Spinal cord (tissue), 10 donors: ENCODE results near the gene CCDC180. TPM values are rescaled to one million over a fixed set of nuclear protein-coding genes. Genes with fewer than 3 reads are reported as not detected.

Source experiments
- DNase-seq, 6 donors: peaks; one replicate each; pipeline versions ENCODE4 v3.0.0 to v3.0.0-alpha.2; 2013 to 2015; ENCODE audit warnings: low spot score in 6 of 6, low read depth in 4 of 6
- H3K27ac ChIP-seq: one replicate; pipeline ENCODE4 v1.5.1; 2013; ENCODE audit warnings: low read depth, low read length, control low read depth
- H3K27me3 ChIP-seq: one replicate; pipeline ENCODE4 v1.6.1; 2013; ENCODE audit warnings: low read length; ENCODE audit not compliant: control insufficient read depth, insufficient read depth
- H3K36me3 ChIP-seq: one replicate; pipeline ENCODE4 v1.6.1; 2013; ENCODE audit warnings: low read length; ENCODE audit not compliant: control insufficient read depth, insufficient read depth
- H3K4me1 ChIP-seq: one replicate; pipeline ENCODE4 v1.6.1; 2013; ENCODE audit warnings: low read length; ENCODE audit not compliant: control insufficient read depth, insufficient read depth
- H3K4me3 ChIP-seq: one replicate; pipeline ENCODE4 v1.5.1; 2013; ENCODE audit warnings: low read depth, low read length, control low read depth
- H3K9me3 ChIP-seq: one replicate; pipeline ENCODE4 v1.6.1; 2013; ENCODE audit warnings: low read length; ENCODE audit not compliant: control insufficient read depth, insufficient read depth
- WGBS: methylation state at CpG from one replicate; pipeline ENCODE4 v1.1.5; 2013; ENCODE audit warnings: missing lambda C conversion rate; ENCODE audit not compliant: insufficient coverage; 5-methylcytosine and 5-hydroxymethylcytosine counted together
- polyA plus RNA-seq, 2 donors: library from polyadenylated mRNA; unstranded; fragments of 120-200 nt; gene quantifications; one replicate each; pipeline ENCODE4 v1.2.1, GENCODE V29; 2013; ENCODE audit not compliant: insufficient read length in 2 of 2
- total RNA-seq, 2 donors: library from RNA; depleted of rRNA in 1 of 2; stranded (reverse); fragments of 120-200 nt in 1 of 2; fragments of >200 nt in 1 of 2; gene quantifications; one replicate each; pipeline versions ENCODE4 v1.2.3 to v1.2.4, GENCODE V29; 2013 to 2014
- donor health status: healthy.

The CCDC180 gene
- total and polyA plus RNA-seq, 4 donors: 13.7 to 29.0 (median 20.9) TPM

DNA sequence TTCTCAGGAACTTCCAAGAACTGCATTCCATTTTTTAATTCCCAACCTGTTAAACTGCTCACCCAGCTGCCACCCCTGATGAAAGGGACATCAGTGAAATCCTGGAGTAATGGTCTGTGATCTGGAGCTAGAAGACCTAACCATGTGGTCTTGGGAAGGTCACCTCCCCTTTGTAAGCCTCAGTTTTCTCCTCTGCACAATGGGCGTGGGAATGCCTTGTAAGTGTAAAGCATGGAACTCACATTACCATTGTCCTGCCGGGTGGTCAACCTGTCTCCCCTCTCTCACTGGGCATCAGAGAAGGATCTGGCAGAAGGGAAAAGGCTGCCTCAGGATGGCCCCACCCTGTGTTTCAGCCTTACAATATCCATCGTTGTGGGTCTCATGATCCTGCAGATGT is 15.3 kb upstream of the CCDC180 start:
- Histone ChIP-seq H3K27me3 (no peaks in the 10 kb centered on the region), H3K4me1 (peaks cover 11% of the 10 kb centered on the region), H3K36me3 (peaks cover 46% of the 10 kb centered on the region), H3K4me3 (no peak overlapping the region), H3K27ac (no peak overlapping the region), H3K9me3 (no peaks in the 10 kb centered on the region)
- WGBS: 100% methylated on average over 2 of the region's 3 CpGs
- no peak for DNase-seq

DNA sequence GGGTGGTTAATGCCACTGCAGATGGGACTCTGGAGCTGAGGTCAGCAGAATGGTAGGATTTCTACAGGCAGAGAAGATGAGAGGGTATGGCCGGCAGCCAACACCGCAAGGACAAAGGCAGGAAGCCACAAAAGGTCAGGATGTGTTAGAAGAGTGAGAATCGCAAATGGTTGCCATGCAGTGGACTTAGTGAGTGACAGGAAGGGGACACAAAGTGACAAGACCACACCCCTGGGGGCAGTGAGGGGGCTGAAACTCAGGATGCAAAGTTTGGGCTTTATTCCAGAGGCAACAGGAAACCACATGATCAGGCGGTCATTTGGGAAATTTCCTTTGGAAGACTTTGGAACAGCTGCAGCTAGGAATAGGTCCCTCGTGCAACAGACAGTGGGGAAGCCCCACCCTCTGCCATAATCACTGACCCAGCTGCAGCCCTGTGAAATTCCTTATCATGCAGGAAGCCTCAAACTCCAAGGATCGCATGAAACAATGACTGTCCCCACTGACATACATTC is 14.2 kb upstream of the CCDC180 start:
- no peaks in the 10 kb centered on the region for H3K27me3 ChIP-seq
- peaks cover 11% of the 10 kb centered on the region for H3K4me1 ChIP-seq
- H3K27ac ChIP-seq: peak overlapping the region; percentile 57
- DNase-seq: peak in 2 of 6 donors; percentile 23 to 48
- H3K9me3 ChIP-seq: peaks cover 5% of the 10 kb centered on the region
- no peak overlapping the region for H3K4me3 ChIP-seq
- 41% methylated on average over 6 of the region's 6 CpGs for WGBS
- peaks cover 43% of the 10 kb centered on the region for H3K36me3 ChIP-seq

DNA sequence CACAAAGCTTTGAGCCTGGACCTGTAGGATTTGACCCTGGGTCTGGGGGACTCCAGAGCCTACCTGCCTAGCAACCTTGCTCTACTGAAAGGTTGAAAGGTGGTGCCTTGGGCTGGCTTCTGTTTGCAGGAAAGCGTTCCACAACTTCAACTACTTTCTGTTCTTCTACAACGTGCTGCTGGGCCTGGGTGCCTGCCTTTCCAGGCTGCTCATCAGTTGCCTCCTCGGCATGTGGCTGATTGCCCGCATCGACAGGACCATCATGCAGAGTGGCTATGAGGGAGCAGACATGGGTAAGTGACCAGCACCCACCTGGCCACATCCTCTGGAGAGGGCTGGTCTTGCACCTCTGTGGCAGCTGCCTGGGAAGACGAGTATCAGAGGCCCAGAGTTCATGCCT is 13.6 kb upstream of the CCDC180 start:
- peaks cover 11% of the 10 kb centered on the region for H3K4me1 ChIP-seq
- peaks cover 39% of the 10 kb centered on the region for H3K36me3 ChIP-seq
- WGBS: 93% methylated on average over 6 of the region's 6 CpGs
- DNase-seq: no peak
- no peak overlapping the region for H3K4me3 ChIP-seq
- H3K27me3 ChIP-seq: no peaks in the 10 kb centered on the region
- peak overlapping the region; percentile 57 for H3K27ac ChIP-seq
- H3K9me3 ChIP-seq: peaks cover 5% of the 10 kb centered on the region

DNA sequence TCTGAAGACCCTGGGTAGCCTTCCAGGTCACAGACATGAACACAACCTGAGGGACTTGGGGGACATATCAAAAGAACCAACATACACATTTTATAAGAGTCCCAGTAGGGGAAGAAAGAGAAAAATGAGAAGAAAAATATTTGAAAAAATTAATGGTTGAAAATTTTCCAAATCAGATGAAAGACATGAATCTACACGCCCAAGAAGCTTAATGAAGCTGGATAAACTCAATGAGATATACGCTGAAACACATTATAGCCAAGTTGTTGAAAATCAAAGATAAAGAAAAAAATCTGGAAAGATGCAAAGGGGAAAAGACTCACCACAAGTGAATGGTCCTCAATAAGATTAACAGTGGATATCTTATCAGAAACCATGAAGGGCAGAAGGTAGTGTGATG is 9.6 kb upstream of the CCDC180 start:
- no peak overlapping the region for H3K4me3 ChIP-seq
- H3K27ac ChIP-seq: no peak overlapping the region
- peaks cover 15% of the 10 kb centered on the region for H3K36me3 ChIP-seq
- no peak for DNase-seq
- H3K27me3 ChIP-seq: no peaks in the 10 kb centered on the region
- H3K9me3 ChIP-seq: peaks cover 5% of the 10 kb centered on the region
- peaks cover 11% of the 10 kb centered on the region for H3K4me1 ChIP-seq
- WGBS: no CpG with 5 or more reads among the region's 2 CpGs

DNA sequence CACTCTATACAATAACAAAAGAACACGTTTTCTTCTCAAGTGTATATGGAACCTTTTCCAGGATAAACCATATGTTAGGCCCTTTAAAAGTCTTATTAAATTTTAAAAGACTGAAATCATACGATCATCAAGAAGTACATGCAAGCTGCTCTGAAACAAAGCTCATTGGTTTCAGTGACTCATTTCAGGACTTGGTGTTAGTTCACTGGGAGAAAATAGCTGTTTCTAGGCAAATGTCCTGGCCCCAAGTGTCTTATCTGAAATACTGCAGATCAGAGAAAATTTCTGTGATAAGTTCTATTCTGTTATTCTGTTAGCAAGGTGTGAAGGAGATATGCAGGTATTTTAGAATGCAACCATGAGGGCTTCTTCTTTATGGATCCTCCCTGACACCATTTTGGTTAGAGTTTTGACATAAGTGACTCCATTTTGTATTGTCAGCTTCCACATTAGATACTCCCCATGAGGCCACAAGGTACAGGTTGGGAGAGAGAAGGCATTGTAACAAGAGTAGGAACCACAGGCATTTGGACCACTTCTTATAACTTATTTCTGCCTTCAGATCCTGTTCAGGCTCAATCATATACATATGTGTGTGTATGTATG is 7.5 kb upstream of the CCDC180 start:
- peaks cover 4% of the 10 kb centered on the region for H3K36me3 ChIP-seq
- DNase-seq: no peak
- no peak overlapping the region for H3K27ac ChIP-seq
- H3K27me3 ChIP-seq: no peaks in the 10 kb centered on the region
- no peaks in the 10 kb centered on the region for H3K4me1 ChIP-seq
- H3K4me3 ChIP-seq: no peak overlapping the region
- peaks cover 6% of the 10 kb centered on the region for H3K9me3 ChIP-seq
- WGBS: 100% methylated on average over 1 of the region's 2 CpGs

DNA sequence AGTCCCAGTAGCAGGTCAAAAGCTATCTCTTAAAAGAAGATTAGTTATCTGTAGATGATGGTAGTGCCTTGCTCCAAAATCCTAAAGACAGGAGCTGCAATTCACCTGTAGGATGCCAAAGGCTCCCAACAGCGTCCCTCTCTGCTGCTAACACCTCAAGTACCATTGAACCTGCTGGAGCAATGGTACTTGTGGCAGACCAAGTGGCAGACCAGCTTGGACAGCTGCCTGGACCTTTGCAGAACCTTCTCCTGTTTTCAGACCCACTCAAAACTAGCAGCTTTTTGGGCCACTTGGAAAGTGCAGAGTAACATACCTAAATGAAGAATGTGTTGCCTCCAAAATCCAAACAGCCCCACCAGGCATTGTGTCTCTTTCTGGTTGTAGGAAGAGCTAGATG is 6.9 kb upstream of the CCDC180 start:
- no peaks in the 10 kb centered on the region for H3K27me3 ChIP-seq
- no peak for DNase-seq
- peaks cover 2% of the 10 kb centered on the region for H3K36me3 ChIP-seq
- H3K27ac ChIP-seq: no peak overlapping the region
- H3K9me3 ChIP-seq: peaks cover 6% of the 10 kb centered on the region
- WGBS: 89% methylated on average over 1 of the region's 1 CpG
- H3K4me3 ChIP-seq: no peak overlapping the region
- no peaks in the 10 kb centered on the region for H3K4me1 ChIP-seq

DNA sequence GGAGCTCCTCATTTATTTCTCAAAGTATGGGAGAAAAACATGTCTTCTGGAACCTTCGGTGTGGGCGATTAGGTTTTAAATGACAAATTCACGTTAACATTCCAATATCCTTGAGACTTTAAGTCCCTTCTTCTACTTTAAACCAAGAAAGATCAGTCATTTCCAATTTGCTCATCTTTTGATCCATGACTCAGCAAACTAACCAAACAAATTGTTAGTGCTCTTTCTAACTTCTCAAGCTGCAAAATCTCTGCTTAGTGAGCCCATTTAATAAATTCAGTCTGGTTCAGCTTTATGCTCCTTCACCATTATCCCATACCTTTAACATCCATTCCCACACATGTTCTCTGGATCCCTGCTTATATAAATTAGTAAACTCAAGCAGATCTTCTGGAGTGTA is 5.5 kb upstream of the CCDC180 start:
- Histone ChIP-seq H3K27ac (no peak overlapping the region), H3K27me3 (no peaks in the 10 kb centered on the region), H3K9me3 (peaks cover 6% of the 10 kb centered on the region), H3K36me3 (no peaks in the 10 kb centered on the region), H3K4me3 (no peak overlapping the region), H3K4me1 (peaks cover under 1% of the 10 kb centered on the region)
- 96% methylated on average over 3 of the region's 3 CpGs for WGBS
- DNase-seq: no peak

DNA sequence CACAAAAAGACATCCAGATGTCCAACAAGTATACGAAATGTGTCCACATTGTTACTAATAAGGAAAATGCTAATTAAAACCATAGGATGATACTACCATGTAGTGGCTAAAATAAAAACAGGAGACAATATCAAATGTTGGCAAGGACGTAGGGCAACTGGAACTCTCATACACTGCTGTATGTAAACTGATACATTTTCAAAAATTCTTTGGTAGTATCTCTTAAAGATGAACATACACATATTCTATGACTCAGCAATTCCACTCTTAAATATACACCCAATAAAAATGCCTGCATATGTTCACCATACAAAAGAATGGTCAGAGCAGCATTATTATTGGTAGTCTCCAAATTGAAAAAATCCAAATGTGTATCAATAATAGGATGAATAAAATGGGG is 2.9 kb upstream of the CCDC180 start:
- Histone ChIP-seq H3K9me3 (peaks cover 1% of the 10 kb centered on the region), H3K27me3 (peaks cover 5% of the 10 kb centered on the region), H3K36me3 (peaks cover 5% of the 10 kb centered on the region), H3K4me3 (no peak overlapping the region), H3K27ac (no peak overlapping the region), H3K4me1 (peaks cover 11% of the 10 kb centered on the region)
- WGBS: no CpG with 5 or more reads among the region's 2 CpGs
- no peak for DNase-seq

DNA sequence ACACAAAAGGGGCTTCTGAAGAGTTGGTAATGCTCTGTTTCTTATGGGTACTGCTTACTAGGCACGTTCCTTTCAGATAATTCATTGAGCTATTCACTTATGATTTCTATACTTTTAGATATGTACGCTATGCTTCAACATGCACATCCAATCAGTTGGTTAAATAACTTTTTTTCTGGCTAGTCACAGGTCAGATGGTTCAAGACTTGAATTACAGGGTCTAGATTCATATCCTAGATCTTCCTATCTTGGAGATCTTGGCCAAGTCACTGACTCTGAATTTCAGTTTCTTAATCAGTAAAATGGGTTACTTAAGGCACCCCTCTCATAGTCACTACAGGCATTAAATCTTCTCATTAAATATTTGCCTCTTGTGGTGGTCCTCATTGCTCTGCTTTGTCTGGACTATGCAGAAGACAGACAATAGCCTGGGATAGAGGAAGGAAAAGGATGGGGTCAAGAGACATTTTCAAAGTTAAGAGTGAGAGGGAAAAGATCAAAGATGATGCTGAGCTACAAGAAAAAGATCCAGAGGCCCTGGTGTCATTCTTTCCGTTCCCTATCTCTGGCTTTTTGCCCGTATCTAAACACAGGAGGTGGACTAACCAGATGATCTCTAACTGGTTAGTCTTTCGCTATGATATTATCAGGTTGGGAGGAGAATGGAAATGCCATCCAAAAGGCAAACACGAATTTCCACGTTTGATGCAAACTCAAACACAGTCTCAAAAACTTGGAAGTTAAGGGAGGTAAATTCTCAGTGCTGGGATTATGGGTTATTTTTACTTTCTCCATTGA is 1.8 kb upstream of the CCDC180 start:
- Histone ChIP-seq H3K27ac (no peak overlapping the region), H3K4me3 (no peak overlapping the region), H3K9me3 (peaks cover 1% of the 10 kb centered on the region), H3K4me1 (peaks cover 11% of the 10 kb centered on the region), H3K27me3 (peaks cover 5% of the 10 kb centered on the region), H3K36me3 (peaks cover 15% of the 10 kb centered on the region)
- no peak for DNase-seq
- 92% methylated on average over 2 of the region's 7 CpGs for WGBS

DNA sequence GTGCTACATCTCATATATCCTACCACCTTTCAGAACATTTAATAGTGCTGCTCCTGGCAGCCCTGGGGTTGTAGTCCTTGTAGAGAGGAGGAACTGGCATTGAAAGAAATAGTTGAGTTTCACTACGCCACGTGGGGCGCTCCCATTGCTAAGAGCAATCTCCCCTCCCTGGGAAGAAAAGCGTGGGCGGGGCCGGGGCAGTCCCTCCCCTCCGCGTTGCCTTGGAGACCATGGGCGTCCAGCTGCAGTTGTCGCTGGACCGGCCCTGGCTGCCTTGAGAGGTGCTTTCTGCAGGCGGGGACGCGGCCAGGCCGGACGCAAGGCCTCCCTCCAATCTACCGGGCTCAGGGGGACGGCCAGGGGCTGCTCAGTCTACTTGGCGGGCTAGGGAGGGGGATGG is 368 bp upstream of the CCDC180 start:
- peak; percentile 40 to 90 (median 66) for DNase-seq
- Histone ChIP-seq H3K4me3 (peak overlapping the region; percentile 34), H3K27me3 (peaks cover 5% of the 10 kb centered on the region), H3K9me3 (peaks cover 1% of the 10 kb centered on the region), H3K4me1 (peaks cover 11% of the 10 kb centered on the region), H3K36me3 (peaks cover 29% of the 10 kb centered on the region), H3K27ac (no peak overlapping the region)
- 0% methylated on average over 19 of the region's 19 CpGs for WGBS
